ENCODE data around the gene RRAD. TPM values are rescaled to one million over a fixed set of nuclear protein-coding genes. Genes with fewer than 3 reads are reported as not detected.

The RRAD gene
- total RNA-seq, 2 experiments from 2014 or later = 0.34 TPM; not detected in 1

DNA sequence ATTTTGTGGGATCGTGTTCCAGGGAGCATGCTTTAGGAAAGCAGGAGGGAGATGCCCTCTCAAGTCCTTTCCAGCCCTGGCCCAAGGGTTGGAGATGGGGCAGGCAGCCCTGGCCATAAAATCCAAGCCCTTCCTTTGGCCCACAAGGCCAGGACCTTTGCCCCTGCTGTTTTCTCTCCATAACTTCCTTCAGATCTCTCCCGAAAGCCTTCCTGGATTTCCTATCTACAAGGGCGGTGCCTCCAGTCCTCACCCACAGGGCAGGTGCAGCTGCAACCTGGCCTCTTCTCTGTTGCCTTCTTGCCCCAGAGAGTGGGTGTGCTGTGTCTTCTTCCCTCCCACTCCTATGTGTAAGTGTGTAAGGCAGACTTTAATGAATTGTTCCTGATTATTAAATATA, 53.5 kb downstream of the RRAD start:
- ATAC-seq (no peak), DNase-seq (no peak)
- Mint-ChIP-seq H3K36me3 (ENCODE audit: low read depth) (no peaks in the 10 kb centered on the region), H3K27me3 (ENCODE audit: low read depth) (no peaks in the 10 kb centered on the region), H3K4me3 (no peak overlapping the region), H3K4me1 (ENCODE audit: low read depth) (peaks cover 51% of the 10 kb centered on the region), H3K9me3 (ENCODE audit: insufficient read depth) (peaks cover 5% of the 10 kb centered on the region), H3K27ac (no peak overlapping the region)
- ChIA-PET POLR2A (interaction anchor here (3.2 kb wide), 1 partner anchor 42 kb away, joined by 28 read pairs; the partner anchor contains the start of gene NAE1), CTCF (interaction anchor here (1.1 to 7.5 kb wide), 16 partner anchors 10 to 263 kb away, joined by 3 to 195 read pairs (median 9); partner anchors contain the start of genes DYNC1LI2, NAE1 and PDP2)

Other genes with a start within 250 kb of the RRAD start
- gene CMTM4, start 228.8 kb downstream of the RRAD start, total RNA-seq = 1 to 10 TPM; 1.2 TPM
- 10 to 100 TPM; 56.5 to 63.1 TPM for gene DYNC1LI2, start 173.9 kb downstream of the RRAD start, total RNA-seq
- gene TERB1, start 124.0 kb downstream of the RRAD start, total RNA-seq = not detected
- gene NAE1, start 94.6 kb downstream of the RRAD start, total RNA-seq = 10 to 100 TPM; 77.3 to 84.1 TPM
- gene CA7, start 81.1 kb downstream of the RRAD start, total RNA-seq = not detected
- 10 to 100 TPM; 24.2 to 26.9 TPM for gene PDP2, start 45.0 kb downstream of the RRAD start, total RNA-seq
- gene CDH16, start 6.7 kb downstream of the RRAD start, total RNA-seq = not detected
- gene CIAO2B, start 8.9 kb upstream of the RRAD start, total RNA-seq = 100 to 1,000 TPM; 115 to 126 TPM
- 10 to 100 TPM; 29.7 to 34.0 TPM for gene CES2, start 10.0 kb upstream of the RRAD start, total RNA-seq
- 1 to 10 TPM; 2.4 to 4.3 TPM for gene CES3, start 35.7 kb upstream of the RRAD start, total RNA-seq
- gene CES4A, start 63.1 kb upstream of the RRAD start, total RNA-seq = 10 to 100 TPM; 10.5 to 12.0 TPM
- 100 to 1,000 TPM; 235 to 241 TPM for gene CBFB, start 103.6 kb upstream of the RRAD start, total RNA-seq
- 10 to 100 TPM; 16.5 TPM for gene PHAF1, start 184.4 kb upstream of the RRAD start, total RNA-seq
- 1 to 10 TPM; 6.6 to 7.2 TPM for gene B3GNT9, start 225.5 kb upstream of the RRAD start, total RNA-seq
- 10 to 100 TPM; 39.2 to 40.7 TPM for gene TRADD, start 234.4 kb upstream of the RRAD start, total RNA-seq
- 10 to 100 TPM; 22.7 to 24.8 TPM for gene FBXL8, start 234.4 kb upstream of the RRAD start, total RNA-seq
- 10 to 100 TPM; 31.5 to 34.4 TPM for gene HSF4, start 239.2 kb upstream of the RRAD start, total RNA-seq
- gene NOL3, start 245.0 kb upstream of the RRAD start, total RNA-seq = 1 to 10 TPM; 7.4 to 8.2 TPM